Panc1 (cell line): Measurements from ENCODE around the gene ZNF620. TPM values are rescaled to one million over a fixed set of nuclear protein-coding genes. Genes with fewer than 3 reads are reported as not detected.

Experiments
- ATAC-seq: fragments of 200-7000 bp; cut with Tn5 transposase; 2 replicates; pipeline ENCODE4 v1.9.1; 2020; ENCODE audit warnings: mild to moderate bottlenecking, moderate library complexity
- BruUV-seq: library from RNA; stranded (reverse); fragments of 400-500 nt; replicated peaks from 2 replicates; lab custom pipeline; 2021; lab: Mats Ljungman, UMichigan
- CTCF ChIA-PET: fragments of 300-600 bp; sonication (Branson Sonifier 250); formaldehyde crosslinking; loops from one replicate; lab custom pipeline; 2022; ENCODE audit warnings: antibody characterized with exemption; lab: Charles Lee
- POLR2A ChIA-PET: fragments of 300-600 bp; sonication (Branson Sonifier 250); formaldehyde crosslinking; loops from one replicate; lab custom pipeline; 2022; ENCODE audit warnings: antibody characterized with exemption; lab: Charles Lee
- DNase-seq: peaks from one replicate; pipeline ENCODE4 v3.0.0-alpha.2; 2010; ENCODE audit warnings: low read depth, low spot score
- H3K27ac ChIP-seq: 2 replicates; pipeline ENCODE4 v1.5.1; 2011; ENCODE audit warnings: mild to moderate bottlenecking, low read length, inconsistent platforms
- H3K27me3 ChIP-seq: fragments of 200-500 bp; sonication (Bioruptor generic); 2 replicates; pipeline ENCODE4 v1.6.0; 2014; ENCODE audit warnings: low read length, inconsistent platforms; ENCODE audit not compliant: control insufficient read depth, insufficient read depth
- H3K36me3 ChIP-seq: fragments of 200-500 bp; sonication (Bioruptor generic); 2 replicates; pipeline ENCODE4 v1.5.1; 2014; ENCODE audit warnings: inconsistent platforms, mild to moderate bottlenecking, low read length, moderate library complexity; ENCODE audit not compliant: control insufficient read depth, insufficient read depth
- H3K4me1 ChIP-seq: 2 replicates; pipeline ENCODE4 v1.5.1; 2011; ENCODE audit warnings: inconsistent platforms, mild to moderate bottlenecking, low read length, moderate library complexity; ENCODE audit not compliant: control insufficient read depth, insufficient read depth
- H3K4me3 ChIP-seq, 2 experiments: 2 replicates each; pipeline ENCODE4 v1.5.1; 2011 to 2012; ENCODE audit warnings: low read depth in 2 of 2, low read length in 2 of 2, mild to moderate bottlenecking in 2 of 2, inconsistent platforms in 1 of 2, moderate library complexity in 1 of 2
- H3K9me3 ChIP-seq: fragments of 200-500 bp; sonication (Bioruptor generic); 2 replicates; pipeline ENCODE4 v1.5.1; 2014; ENCODE audit warnings: low read depth, mild to moderate bottlenecking, inconsistent platforms, low read length, moderate library complexity; ENCODE audit not compliant: control insufficient read depth, insufficient read depth
- POLR2AphosphoS5 ChIP-seq: IDR thresholded peaks from 2 replicates; pipeline ENCODE4 v1.6.1; 2012; ENCODE audit warnings: mild to moderate bottlenecking, low read depth, low read length, moderate library complexity
- REST ChIP-seq, 2 experiments: IDR thresholded peaks; 2 replicates each; pipeline ENCODE4 v1.6.1; 2011 to 2012; ENCODE audit warnings: low read depth in 2 of 2, control low read depth in 1 of 2, low read length in 1 of 2, mild to moderate bottlenecking in 1 of 2, moderate library complexity in 1 of 2; ENCODE audit not compliant: insufficient read depth in 1 of 2
- SIN3A ChIP-seq: IDR thresholded peaks from 2 replicates; pipeline ENCODE4 v1.6.1; 2012; ENCODE audit warnings: low read depth, mild to moderate bottlenecking, low read length, moderate library complexity, borderline replicate concordance; ENCODE audit not compliant: insufficient read depth
- TCF7L2 ChIP-seq: IDR thresholded peaks from 2 replicates; pipeline ENCODE4 v1.6.1; 2011; ENCODE audit warnings: mild to moderate bottlenecking, low read depth, low read length, inconsistent platforms
- in situ Hi-C: cut with HindIII; loops from 2 replicates; pipeline ENCODE4 v1.10.0; 2016; ENCODE audit warnings: low sequenced_read_pairs, low pct_unique_long_range_greater_than_20kb
- intact Hi-C: fragments of 100-400 bp; cut with micrococcal nuclease; formaldehyde crosslinking; loops from one replicate; pipeline ENCODE4 v1.10.0; 2022; ENCODE audit not compliant: unreplicated experiment
- total RNA-seq: library from RNA; stranded (reverse); gene quantifications from one replicate; pipeline ENCODE4 v1.2.1, GENCODE V29; 2021; ENCODE audit not compliant: unreplicated experiment
- TF ChIP-seq, protein P1 (sequence below): fragments of 450-650 bp; IDR thresholded peaks from 2 replicates; pipeline ENCODE4 v1.5.1; 2017; ENCODE audit warnings: mild to moderate bottlenecking

Gene ZNF620
- total RNA-seq, 1 experiment from 2014 or later, result 1.3 TPM

DNA sequence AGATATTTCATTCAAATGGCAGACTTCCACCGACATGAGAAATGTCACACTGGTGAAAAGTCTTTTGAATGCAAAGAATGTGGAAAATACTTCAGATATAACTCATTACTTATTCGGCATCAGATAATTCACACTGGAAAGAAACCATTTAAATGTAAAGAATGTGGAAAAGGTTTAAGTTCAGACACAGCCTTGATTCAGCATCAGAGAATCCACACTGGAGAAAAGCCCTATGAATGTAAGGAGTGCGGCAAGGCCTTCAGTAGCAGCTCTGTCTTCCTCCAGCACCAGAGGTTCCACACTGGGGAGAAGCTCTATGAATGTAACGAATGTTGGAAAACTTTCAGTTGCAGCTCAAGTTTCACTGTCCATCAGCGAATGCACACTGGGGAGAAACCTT lies 10.4 kb downstream of the ZNF620 start:
- Histone ChIP-seq H3K27ac (no peak overlapping the region), H3K27me3 (no peaks in the 10 kb centered on the region), H3K4me1 (no peaks in the 10 kb centered on the region), H3K4me3 (no peak overlapping the region), H3K36me3 (no peaks in the 10 kb centered on the region), H3K9me3 (no peaks in the 10 kb centered on the region)
- ChIA-PET CTCF (no interaction called here), POLR2A (no interaction called here)
- intact Hi-C loops (no loop called here), in situ Hi-C loops (no loop called here)
- DNase-seq (no peak), ATAC-seq (no peak)
- TF ChIP-seq TCF7L2 (no peak), SIN3A (no peak), POLR2AphosphoS5 (no peak), REST (IDR thresholded peaks at IDR 0.05; ENCODE audit: insufficient read depth in 1 of 2, low read depth in 2 of 2, low read length in 1 of 2) (no peak)
- TF ChIP-seq, protein P1, sequence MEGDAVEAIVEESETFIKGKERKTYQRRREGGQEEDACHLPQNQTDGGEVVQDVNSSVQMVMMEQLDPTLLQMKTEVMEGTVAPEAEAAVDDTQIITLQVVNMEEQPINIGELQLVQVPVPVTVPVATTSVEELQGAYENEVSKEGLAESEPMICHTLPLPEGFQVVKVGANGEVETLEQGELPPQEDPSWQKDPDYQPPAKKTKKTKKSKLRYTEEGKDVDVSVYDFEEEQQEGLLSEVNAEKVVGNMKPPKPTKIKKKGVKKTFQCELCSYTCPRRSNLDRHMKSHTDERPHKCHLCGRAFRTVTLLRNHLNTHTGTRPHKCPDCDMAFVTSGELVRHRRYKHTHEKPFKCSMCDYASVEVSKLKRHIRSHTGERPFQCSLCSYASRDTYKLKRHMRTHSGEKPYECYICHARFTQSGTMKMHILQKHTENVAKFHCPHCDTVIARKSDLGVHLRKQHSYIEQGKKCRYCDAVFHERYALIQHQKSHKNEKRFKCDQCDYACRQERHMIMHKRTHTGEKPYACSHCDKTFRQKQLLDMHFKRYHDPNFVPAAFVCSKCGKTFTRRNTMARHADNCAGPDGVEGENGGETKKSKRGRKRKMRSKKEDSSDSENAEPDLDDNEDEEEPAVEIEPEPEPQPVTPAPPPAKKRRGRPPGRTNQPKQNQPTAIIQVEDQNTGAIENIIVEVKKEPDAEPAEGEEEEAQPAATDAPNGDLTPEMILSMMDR, result no peak
- no TSS peak for BruUV-seq

- ChIA-PET CTCF (no interaction called here), POLR2A (no interaction called here)
- TF ChIP-seq REST (IDR thresholded peaks at IDR 0.05; ENCODE audit: insufficient read depth in 1 of 2, low read depth in 2 of 2, low read length in 1 of 2), result no peak
- TF ChIP-seq POLR2AphosphoS5, result no peak
- TF ChIP-seq TCF7L2, result no peak
- Histone ChIP-seq H3K4me3 (no peak overlapping the region), H3K9me3 (no peaks in the 10 kb centered on the region), H3K27me3 (no peaks in the 10 kb centered on the region), H3K36me3 (no peaks in the 10 kb centered on the region), H3K27ac (no peak overlapping the region), H3K4me1 (no peaks in the 10 kb centered on the region)
- intact Hi-C loops, result no loop called here
- no TSS peak for BruUV-seq
- ATAC-seq (no peak), DNase-seq (no peak)
- in situ Hi-C loops, result no loop called here
These were observed 12.2 kb downstream of the ZNF620 start for GRCh38 chr3:40518067-40518466.
